Frontal cortex (tissue), 4 donors: ENCODE measurements around the gene SLC9C2. TPM values are rescaled to one million over a fixed set of nuclear protein-coding genes. Genes with fewer than 3 reads are reported as not detected.
A peak's percentile ranks its signal among the peaks of the same experiment; 100 is the strongest.
"Not testable (repeated sequence)": the region's sequence is repeated elsewhere in the genome, so short reads cannot be mapped to it uniquely, and the experiment has no call there.

Experiments
- DNase-seq, 2 donors: peaks; one replicate each; pipeline ENCODE4 v3.0.0; 2012; ENCODE audit warnings: low spot score in 2 of 2
- FAIRE-seq: peaks from 2 replicates; lab custom pipeline; 2012; peaks lifted over from hg19 to GRCh38; lab: Jason Lieb, UNC
- total RNA-seq: library from RNA; depleted of rRNA; stranded (reverse); fragments of >200 nt; gene quantifications from one replicate; pipeline ENCODE4 v1.2.3, GENCODE V29; 2014
- donor health status: control.
- donor health status: control.
- donor health status: control.

The SLC9C2 gene
- total RNA-seq, 1 donor from 2014 or later: 3.7 TPM

- DNase-seq: no peak
- FAIRE-seq: no peak
Measured at GRCh38 chr1:173491508-173491907, 111.4 kb downstream of the SLC9C2 start.

- no peak for FAIRE-seq
Measured at GRCh38 chr1:173489929-173490328, 112.9 kb downstream of the SLC9C2 start.

GRCh38 chr1:173489149-173489600 is 113.7 kb downstream of the SLC9C2 start:
- DNase-seq (no peak), FAIRE-seq (no peak)

More at GRCh38 chr1:173489929-173490328, 112.9 kb downstream of the SLC9C2 start:
- no peak for DNase-seq

GRCh38 chr1:173488001-173488400 is 114.9 kb downstream of the SLC9C2 start:
- FAIRE-seq (no peak), DNase-seq (no peak)

GRCh38 chr1:173485401-173485800 is 117.5 kb downstream of the SLC9C2 start:
- FAIRE-seq (no peak), DNase-seq (no peak)

DNA sequence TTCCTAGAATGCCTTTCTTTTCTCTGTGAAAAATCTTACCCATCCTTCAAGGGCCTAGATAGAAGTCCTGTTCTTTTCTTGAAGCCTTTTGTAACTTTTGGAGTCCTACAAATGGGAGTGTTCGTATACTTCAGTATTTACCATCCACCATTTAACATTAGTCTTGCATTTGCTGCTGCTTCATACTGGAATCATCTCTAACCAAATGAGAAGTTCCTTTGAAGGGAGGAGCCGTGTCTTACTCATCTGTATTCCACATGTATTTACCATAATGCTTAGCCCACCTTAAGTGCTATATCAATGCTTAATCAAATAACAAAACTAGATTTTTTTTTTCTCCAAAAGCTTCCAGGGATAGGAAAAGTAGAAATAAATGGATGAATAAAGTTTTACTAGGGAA is 118.6 kb downstream of the SLC9C2 start:
- FAIRE-seq: no peak
- DNase-seq: no peak

GRCh38 chr1:173482683-173483082 is 120.2 kb downstream of the SLC9C2 start:
- no peak for DNase-seq
- no peak for FAIRE-seq

- FAIRE-seq (no peak), DNase-seq (no peak)
Measured at GRCh38 chr1:173481195-173481772, 121.6 kb downstream of the SLC9C2 start.

DNA sequence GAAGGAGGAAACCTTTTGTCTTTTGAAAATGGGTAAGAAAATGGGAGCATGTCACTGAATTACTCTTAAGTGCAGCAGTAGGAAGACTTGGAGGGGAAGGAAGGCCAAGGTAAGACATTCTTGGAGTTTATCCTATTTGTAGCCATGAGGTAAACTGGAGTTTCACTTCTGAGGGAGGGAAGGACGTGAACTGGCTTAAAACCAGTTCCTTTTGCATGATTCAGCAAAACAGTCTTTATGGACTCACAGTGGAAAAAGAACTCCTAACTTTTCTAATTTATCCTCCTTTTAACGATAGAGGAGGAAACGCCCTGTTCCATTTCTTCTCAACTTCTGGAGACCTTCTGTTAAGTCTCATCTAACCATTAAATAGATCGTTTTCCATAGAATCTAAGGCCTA is 123.2 kb downstream of the SLC9C2 start:
- FAIRE-seq (no peak), DNase-seq (no peak)

DNA sequence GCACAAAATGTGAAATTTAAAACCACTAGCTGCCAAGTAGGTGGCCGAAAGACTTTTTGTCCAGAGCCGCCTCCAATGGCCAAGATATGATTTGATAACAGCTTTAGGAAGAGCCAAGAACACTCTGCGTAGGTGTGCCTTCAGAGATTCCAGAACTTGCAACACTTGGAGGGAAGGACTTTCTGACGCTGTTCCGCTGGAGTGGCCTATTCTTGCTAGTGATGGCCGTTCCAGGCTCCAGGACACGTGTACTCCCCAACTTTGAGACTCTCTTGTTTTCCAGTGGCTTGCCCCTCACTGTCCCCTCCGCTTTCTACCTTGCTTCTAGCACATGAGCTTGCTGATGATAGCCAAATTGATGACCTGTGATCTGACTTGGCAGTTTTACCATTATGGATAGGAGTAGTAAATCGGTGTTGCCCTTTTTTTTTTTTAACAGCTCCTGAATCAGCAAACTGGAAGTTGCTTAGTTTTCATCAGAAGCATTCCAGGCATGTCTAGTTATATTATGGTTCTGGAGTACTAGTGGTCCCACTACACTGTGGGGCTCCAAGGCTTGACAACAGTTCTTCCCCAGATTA is 124.7 kb downstream of the SLC9C2 start:
- FAIRE-seq: no peak
- peak; percentile 30 to 34 for DNase-seq

DNA sequence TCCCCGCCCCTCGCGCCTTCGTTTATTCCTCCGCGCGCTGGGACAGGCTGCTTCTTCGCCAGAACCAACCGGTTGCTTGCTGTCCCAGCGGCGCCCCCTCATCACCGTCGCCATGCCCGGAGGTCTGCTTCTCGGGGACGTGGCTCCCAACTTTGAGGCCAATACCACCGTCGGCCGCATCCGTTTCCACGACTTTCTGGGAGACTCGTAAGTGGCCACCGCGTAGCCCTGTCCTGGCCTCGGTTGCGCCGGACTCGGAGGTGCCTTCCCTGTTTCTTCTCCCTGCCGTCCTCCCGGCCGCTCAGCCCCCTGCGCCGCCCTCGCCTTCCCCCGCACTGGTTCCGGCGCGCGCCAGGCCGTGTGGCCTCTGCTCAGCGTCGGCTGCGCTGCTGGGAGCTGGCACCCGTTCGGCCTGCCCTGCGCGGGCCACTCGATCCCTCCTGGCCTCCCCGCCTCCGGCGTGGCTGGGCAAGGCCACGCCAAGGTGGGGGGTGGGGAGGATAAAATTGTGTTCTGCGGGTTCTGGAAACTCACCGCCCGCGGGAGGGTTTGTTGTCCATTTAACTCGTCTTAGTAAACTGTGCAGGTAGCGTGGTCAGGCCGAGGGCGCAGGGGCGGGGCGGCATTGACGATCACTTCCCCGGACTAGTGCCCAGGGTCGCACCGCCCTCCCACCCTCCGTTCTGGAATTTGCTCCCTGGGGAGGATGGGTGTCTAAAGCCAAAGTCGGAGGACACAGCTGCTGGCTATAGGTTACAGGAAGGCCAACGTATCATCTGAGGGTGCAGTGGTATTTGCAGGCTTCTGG is 125.4 kb downstream of the SLC9C2 start, which contains the start of gene PRDX6:
Gene PRDX6, plus strand, starts transcription at position 50 of the 808 bp plus-strand sequence. Its CDS starts 63 bp downstream, at position 113.
- no peak for FAIRE-seq
- DNase-seq: no peak

DNA sequence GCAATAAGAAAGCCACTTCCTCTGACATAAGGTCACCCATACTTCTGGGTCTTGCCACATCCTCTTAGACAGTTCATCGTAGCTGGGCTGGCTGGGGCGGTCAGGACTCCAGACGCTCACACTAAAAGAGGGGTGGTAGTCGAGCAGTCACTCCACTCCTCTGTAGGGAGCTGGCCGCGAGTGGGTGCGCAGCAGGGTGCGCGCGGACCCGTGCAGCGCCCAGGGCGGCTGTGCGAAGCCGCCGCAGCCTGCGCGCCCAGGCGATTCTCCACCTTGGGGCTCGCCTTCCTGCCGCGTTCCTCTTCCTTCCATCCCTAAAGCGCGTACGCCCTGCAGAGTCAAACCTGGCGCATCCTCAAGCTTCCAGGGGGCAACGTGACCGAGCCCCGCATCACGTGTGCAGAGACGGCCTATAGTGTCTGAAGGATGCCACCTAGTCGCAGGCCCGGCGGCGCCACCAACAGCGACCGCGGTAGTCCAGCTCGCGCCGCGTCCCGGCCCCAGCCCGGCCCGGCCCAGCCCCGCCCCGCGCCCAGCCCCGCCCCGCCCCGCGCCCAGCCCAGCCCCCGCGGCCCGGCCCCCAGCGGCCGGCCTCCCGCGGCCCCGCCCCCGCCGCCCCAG is 126.1 kb downstream of the SLC9C2 start:
- FAIRE-seq (no peak), DNase-seq (peak; percentile 92 to 94)

DNA sequence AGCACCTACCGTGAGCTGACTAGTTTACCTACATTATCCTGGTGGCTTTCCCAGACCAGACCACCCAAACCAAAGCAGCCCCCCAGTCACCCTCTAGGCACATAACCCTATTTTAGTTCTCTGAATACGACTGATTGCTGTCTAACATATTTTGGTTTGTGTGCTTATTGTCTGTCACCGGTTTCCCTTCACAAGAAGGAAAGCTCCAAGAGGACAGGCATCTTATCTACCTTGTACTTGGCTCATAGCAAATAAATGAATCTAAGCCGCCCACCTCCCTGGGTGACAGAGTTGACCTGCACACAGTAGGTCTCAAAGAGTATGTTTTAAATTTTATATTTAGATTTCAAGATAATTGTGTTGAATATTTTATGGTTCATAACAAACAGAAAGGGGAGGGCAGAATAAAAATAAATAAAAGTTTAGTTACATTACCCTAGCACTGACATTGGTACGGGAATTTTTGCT is 126.6 kb downstream of the SLC9C2 start:
- no peak for FAIRE-seq

GRCh38 chr1:173475564-173476196 is 127.2 kb downstream of the SLC9C2 start:
- no peak for FAIRE-seq
- DNase-seq: no peak

More for the DNA sequence above, 126.6 kb downstream of the SLC9C2 start:
- DNase-seq: no peak

DNA sequence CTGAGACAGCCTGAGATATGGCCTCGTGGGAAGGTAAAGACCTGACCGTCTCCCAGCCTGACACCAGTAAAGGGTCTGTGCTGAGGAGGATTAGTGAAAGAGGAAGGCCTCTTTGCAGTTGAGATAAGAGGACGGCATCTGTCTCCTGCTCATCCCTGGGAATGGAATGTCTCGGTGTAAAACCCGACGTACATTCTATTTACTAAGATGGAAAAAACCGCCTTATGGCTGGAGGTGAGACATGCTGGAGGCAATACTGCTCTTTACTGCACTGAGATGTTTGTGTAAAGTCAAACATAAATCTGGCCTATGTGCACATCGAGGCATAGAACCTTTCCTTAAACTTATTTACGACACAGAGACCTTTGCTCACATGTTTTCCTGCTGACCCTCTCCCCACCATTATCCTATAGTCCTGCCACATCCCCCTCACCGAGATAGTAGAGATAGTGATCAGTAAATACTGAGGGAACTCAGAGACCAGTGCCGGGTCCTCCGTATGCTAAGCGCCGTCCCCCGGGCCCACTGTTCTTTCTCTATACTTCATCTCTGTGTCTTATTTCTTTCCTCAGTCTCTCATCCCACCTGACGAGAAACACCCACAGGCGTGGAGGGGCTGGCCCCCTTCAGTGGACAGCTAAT is 128.0 kb downstream of the SLC9C2 start:
- not testable (repeated sequence) for DNase-seq, FAIRE-seq

- DNase-seq: no peak
- FAIRE-seq: no peak
Measured at GRCh38 chr1:173474097-173474779, 128.6 kb downstream of the SLC9C2 start.

DNA sequence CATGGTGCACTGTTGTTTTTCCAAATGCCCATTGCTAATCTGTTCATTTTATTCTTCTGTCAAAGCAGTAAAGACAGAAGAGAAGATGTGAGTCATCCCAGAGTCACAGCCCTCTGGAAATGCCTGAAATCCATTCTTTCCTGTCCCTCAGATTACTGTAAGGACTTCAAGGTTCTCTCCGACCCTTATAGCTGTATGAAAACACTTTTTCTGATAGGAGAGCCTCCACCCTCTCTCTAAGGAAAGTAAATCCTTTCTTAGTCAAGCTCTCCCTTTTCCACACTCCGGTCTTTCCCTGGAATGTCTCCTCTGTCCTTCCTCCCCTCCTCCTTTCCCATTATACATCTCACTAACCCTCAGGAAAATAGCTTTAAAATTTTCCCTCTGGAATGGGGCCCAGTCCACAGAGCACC is 129.3 kb downstream of the SLC9C2 start:
- FAIRE-seq: no peak
- no peak for DNase-seq

- DNase-seq (no peak), FAIRE-seq (no peak)
Measured at GRCh38 chr1:173470608-173471007, 132.3 kb downstream of the SLC9C2 start.

DNA sequence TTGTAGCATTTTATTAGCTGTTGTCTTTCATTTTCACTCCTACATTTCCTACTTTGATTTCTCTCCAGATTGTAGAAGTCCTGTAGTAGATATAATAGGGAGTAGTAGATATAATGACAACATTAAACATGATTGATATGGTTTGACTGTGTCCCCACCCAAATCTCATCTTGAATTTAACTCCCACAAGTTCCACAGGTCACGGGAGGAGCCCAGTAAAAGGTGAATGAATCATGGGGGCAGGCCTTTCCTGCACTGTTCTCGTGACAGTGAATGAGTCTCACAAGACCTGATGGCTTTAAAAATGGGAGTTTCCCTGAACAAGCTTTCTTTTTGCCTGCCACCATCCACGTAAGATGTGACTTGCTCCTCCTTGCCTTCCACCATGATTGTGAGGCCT is 133.2 kb downstream of the SLC9C2 start:
- no peak for FAIRE-seq

More for the DNA sequence above, 133.2 kb downstream of the SLC9C2 start:
- no peak for DNase-seq
